ENCODE data around the gene P2RY2. TPM values are rescaled to one million over a fixed set of nuclear protein-coding genes. Genes with fewer than 3 reads are reported as not detected.

The P2RY2 gene
- 9.2 to 11.5 TPM (median 11.2 TPM) in 5 replicates for total RNA-seq (2022; extraction: Qiagen RNA extraction)

DNA sequence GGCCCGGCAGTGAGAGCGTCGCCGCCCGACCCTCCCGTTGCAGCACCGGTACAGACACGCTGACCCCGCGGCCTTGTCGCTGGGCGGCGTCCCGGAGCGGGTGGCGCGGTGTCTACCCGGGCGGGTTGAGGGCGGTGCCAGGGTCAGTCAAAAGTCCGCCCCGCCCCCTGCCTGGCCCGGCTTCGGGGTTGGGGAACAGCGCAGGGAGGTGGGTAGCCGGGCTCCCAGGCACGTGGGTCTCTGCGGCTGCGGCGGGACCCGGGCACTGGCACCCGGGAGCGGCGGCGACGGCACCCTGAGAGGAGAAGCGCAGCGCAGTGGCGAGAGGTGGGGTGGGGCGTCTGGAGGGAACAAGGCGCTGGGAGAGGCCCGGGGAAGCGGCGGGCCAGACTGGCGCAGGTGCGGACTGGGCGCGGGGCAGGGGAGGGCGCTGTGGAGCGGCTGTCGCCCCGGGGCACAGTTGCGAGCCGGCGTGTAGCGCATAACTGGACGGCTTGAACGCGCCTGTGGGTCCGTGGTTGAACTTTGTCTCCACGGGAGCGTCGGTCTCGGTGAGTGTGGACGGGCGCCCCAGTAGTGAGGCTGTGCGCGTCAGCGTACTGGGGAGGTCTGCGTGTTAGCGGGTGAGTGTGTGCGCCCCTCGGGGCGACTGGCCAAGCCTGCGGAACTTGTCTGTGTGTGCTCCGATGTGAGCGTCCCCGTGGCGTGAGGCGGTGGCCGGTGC lies at the start of gene P2RY2:
TSS of gene P2RY2 (plus strand) at position 176 of the 724 bp plus-strand sequence. CDS start 15,879 bp downstream, outside the sequence.

DNA sequence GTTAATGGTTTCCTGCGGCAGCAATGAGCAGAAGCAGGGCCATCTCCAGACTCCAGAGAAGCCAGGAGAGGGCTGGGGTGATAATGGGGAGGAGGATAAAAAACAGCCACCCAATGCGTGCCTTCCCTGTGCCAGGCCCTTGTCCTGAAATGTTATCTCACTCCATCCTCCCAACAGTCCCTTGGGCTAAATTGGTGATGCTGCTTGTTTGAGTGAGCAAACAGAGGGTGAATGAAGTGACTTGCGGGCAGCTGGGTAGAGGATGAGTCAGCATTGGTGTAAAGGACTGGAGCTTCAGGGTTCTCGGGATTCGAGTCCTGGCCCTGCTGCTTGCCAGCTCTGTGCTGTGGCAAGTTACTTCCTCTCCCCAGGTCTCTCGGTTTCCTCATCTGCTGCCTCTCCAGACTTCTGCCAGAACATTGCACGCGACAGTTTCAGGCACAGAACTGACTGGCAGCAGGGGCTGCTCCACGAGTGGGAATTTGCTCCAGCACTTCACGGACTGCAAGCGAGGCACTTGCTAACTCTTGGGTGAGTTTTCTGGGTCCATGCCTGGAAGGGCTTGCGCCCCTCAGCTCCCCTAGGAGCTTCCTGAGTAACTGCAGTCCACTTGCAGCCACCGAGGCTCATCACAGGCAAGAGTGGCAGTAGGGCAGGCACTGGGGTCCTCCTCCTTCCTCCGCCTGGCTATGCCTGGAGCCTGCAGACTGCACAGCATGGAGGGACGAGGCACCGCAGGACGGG lies 54.0 kb downstream of the P2RY2 start, which contains the start of gene P2RY6:
TSS of gene P2RY6 (plus strand) at position 403 of the 744 bp plus-strand sequence. CDS start 24,181 bp downstream, outside the sequence.

Other genes starting within 250 kb of the P2RY2 start
- 8.3 to 10.6 TPM (median 9.8 TPM) in 5 replicates for gene FCHSD2, start 76.0 kb upstream of the P2RY2 start, total RNA-seq (2022; extraction: Qiagen RNA extraction)
- 3.4 to 7.0 TPM (median 5.6 TPM) in 5 replicates for gene P2RY6, start 54.1 kb downstream of the P2RY2 start, total RNA-seq (2022; extraction: Qiagen RNA extraction)
- gene ARHGEF17, start 90.0 kb downstream of the P2RY2 start, total RNA-seq (2022; extraction: Qiagen RNA extraction): 9.8 to 14.0 TPM (median 12.1 TPM) in 5 replicates
- 5.4 to 7.6 TPM (median 6.9 TPM) in 5 replicates for gene RELT, start 158.1 kb downstream of the P2RY2 start, total RNA-seq (2022; extraction: Qiagen RNA extraction)